Peyer's patch (tissue), 4 donors: Measurements from ENCODE around the gene PCDHGA10. TPM values are rescaled to one million over a fixed set of nuclear protein-coding genes. Genes with fewer than 3 reads are reported as not detected.
"Not testable (repeated sequence)": the region's sequence is repeated elsewhere in the genome, so short reads cannot be mapped to it uniquely, and the experiment has no call there.

Source experiments
- DNase-seq, 3 donors: peaks; one replicate each; pipeline ENCODE4 v3.0.0-alpha.2; 2017 to 2019
- H3K27ac ChIP-seq, 4 donors: fragments of 200-600 bp; sonication (generic); one replicate each; pipeline ENCODE4 v1.5.1; 2016 to 2019
- H3K27me3 ChIP-seq, 2 donors: fragments of 200-600 bp; sonication (generic); one replicate each; pipeline ENCODE4 v1.5.1; 2019
- H3K36me3 ChIP-seq, 3 donors: fragments of 200-600 bp; sonication (generic); one replicate each; pipeline ENCODE4 v1.5.1; 2016 to 2019
- H3K4me1 ChIP-seq, 4 donors: fragments of 200-600 bp; sonication (generic); one replicate each; pipeline ENCODE4 v1.5.1; 2016 to 2019
- H3K4me3 ChIP-seq, 4 donors: fragments of 200-600 bp; sonication (generic); 1 replicate in 3 of 4; 2 replicates in 1 of 4; pipeline ENCODE4 v1.5.1; 2016 to 2019; ENCODE audit warnings: mild to moderate bottlenecking in 1 of 4
- H3K9me3 ChIP-seq, 4 donors: fragments of 200-600 bp; sonication (generic); one replicate each; pipeline ENCODE4 v1.5.1; 2016 to 2019; ENCODE audit warnings: mild to moderate bottlenecking in 1 of 4
- CTCF ChIP-seq, 6 experiments: fragments of 450-650 bp in 4 of 6; fragments of 200-600 bp in 2 of 6; sonication (generic) in 1 of 6; IDR thresholded peaks; one replicate each; pipeline ENCODE4 v1.5.1; 2017 to 2019; ENCODE audit warnings: antibody characterized with exemption in 6 of 6, mild to moderate bottlenecking in 3 of 6, moderate library complexity in 1 of 6
- POLR2A ChIP-seq, 2 donors: fragments of 450-650 bp; IDR thresholded peaks; one replicate each; pipeline ENCODE4 v1.5.1; 2017; ENCODE audit warnings: antibody characterized with exemption in 2 of 2, mild to moderate bottlenecking in 2 of 2, moderate library complexity in 2 of 2
- total RNA-seq, 4 donors: library from RNA; depleted of rRNA; stranded (reverse); fragments of >200 nt; gene quantifications; one replicate each; pipeline ENCODE4 v1.1.0, GENCODE V29; 2016

PCDHGA10 gene
- total RNA-seq, 4 donors from 2014 or later, result 3.2 to 7.7 (median 4.2) TPM

- H3K27ac ChIP-seq, result no peak within 1 kb of the TSS
- no peaks in the 10 kb centered on the region for H3K27me3 ChIP-seq
- H3K4me1 ChIP-seq, result no peaks in the 10 kb centered on the region
- peaks cover 0 to 62% (median 15%) of the 10 kb centered on the region in 4 donors for H3K9me3 ChIP-seq
- TF ChIP-seq POLR2A (IDR thresholded peaks at IDR 0.05) (no peak), CTCF (IDR thresholded peaks at IDR 0.05) (no peak)
- H3K36me3 ChIP-seq, result no peaks in the 10 kb centered on the region
- no peak within 1 kb of the TSS for H3K4me3 ChIP-seq
- DNase-seq, result no peak
Measured at GRCh38 chr5:141392429-141393198, 20.2 kb upstream of the PCDHGA10 start, which contains the start of gene PCDHGA8. TSS of gene PCDHGA8 (plus strand) at chr5:141392633. CDS start at chr5:141392814, 181 bp downstream.

- no peaks in the 10 kb centered on the region for H3K27me3 ChIP-seq
Measured at GRCh38 chr5:141393267-141393666, 19.5 kb upstream of the PCDHGA10 start.

GRCh38 chr5:141394401-141395187, 18.2 kb upstream of the PCDHGA10 start:
- DNase-seq, H3K36me3 ChIP-seq, H3K4me3 ChIP-seq, H3K27me3 ChIP-seq, H3K4me1 ChIP-seq, H3K27ac ChIP-seq: not testable (repeated sequence)
- H3K9me3 ChIP-seq, result peaks cover 0 to 60% (median 17%) of the 10 kb centered on the region in 4 donors

More at GRCh38 chr5:141393267-141393666, 19.5 kb upstream of the PCDHGA10 start:
- Histone ChIP-seq H3K36me3 (no peaks in the 10 kb centered on the region), H3K27ac (no peak overlapping the region), H3K4me3 (no peak overlapping the region), H3K9me3 (peaks cover 0 to 60% (median 15%) of the 10 kb centered on the region in 4 donors), H3K4me1 (no peaks in the 10 kb centered on the region)
- DNase-seq, result no peak
- TF ChIP-seq CTCF (IDR thresholded peaks at IDR 0.05), result no peak
- TF ChIP-seq POLR2A (IDR thresholded peaks at IDR 0.05), result no peak

GRCh38 chr5:141397756-141398551, 14.8 kb upstream of the PCDHGA10 start, which contains the start of gene PCDHGB5:
TSS of gene PCDHGB5 (plus strand) at chr5:141397947. CDS start at chr5:141398128, 181 bp downstream.
- H3K4me3 ChIP-seq, result peak within 1 kb of the TSS in 3 of 4 donors; percentile 20 to 46 (median 28)
- H3K4me1 ChIP-seq, H3K36me3 ChIP-seq, DNase-seq, H3K27me3 ChIP-seq, H3K27ac ChIP-seq: not testable (repeated sequence)
- peaks cover 0 to 59% (median 19%) of the 10 kb centered on the region in 4 donors for H3K9me3 ChIP-seq
- peak in 4 of 6 experiments; percentile 25 to 46 (median 34) for TF ChIP-seq CTCF (IDR thresholded peaks at IDR 0.05)

- Histone ChIP-seq H3K36me3 (no peaks in the 10 kb centered on the region), H3K4me3 (no peak overlapping the region), H3K4me1 (no peaks in the 10 kb centered on the region), H3K27ac (no peak overlapping the region), H3K9me3 (peaks cover 0 to 59% (median 20%) of the 10 kb centered on the region in 4 donors), H3K27me3 (no peaks in the 10 kb centered on the region)
- no peak for TF ChIP-seq POLR2A (IDR thresholded peaks at IDR 0.05)
- no peak for TF ChIP-seq CTCF (IDR thresholded peaks at IDR 0.05)
- no peak for DNase-seq
Measured at GRCh38 chr5:141398608-141399007, 14.2 kb upstream of the PCDHGA10 start.
